DMS79 treated with DMSO at 0.1 percent for 48 hours (cell line): Measurements from ENCODE around the gene S100A2.
"Not testable (repeated sequence)": the region's sequence is repeated elsewhere in the genome, so short reads cannot be mapped to it uniquely, and the experiment has no call there.

ENCODE experiments used
- DNase-seq: peaks from one replicate; lab custom pipeline; 2025; lab: John Stamatoyannopoulos, UW

S100A2 gene

DNA sequence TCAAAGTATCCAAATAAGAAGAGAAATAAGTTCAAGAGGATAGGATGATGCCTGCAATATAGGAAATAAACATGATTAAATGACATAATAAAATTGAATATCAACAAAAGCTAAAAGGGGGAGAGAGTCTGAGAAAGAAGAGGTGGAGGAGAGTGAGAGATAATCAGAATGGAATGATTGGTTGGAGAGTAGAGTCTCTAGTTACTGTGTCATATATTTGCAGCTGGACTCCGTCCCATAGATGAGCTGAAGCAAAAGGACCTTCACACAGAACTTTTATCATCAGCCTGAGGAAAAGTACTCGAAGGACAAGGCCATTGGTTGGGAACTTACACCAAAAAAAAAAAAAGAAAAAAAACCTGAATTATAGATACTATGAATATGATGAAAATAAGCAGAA lies 22.8 kb upstream of the S100A2 start:
- no peak for DNase-seq

DNA sequence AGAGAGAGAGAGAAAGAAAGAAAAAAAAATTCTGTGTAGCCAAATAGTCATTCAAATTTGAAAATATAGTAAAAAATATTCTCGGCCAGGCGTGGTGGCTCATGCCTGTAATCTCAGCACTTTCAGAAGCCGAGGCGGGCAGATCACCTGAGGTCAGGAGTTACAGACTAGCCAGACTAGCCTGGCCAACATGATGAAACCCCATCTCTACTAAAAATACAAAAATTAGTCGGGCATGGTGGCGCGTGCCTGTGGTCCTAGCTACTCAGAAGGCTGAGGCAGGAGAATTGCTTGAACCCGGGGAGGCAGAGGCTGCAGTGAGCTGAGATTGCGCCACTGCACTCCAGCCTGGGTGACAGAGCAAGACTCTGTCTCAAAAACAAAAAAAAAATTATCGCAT lies 22.4 kb upstream of the S100A2 start:
- DNase-seq: not testable (repeated sequence)

DNA sequence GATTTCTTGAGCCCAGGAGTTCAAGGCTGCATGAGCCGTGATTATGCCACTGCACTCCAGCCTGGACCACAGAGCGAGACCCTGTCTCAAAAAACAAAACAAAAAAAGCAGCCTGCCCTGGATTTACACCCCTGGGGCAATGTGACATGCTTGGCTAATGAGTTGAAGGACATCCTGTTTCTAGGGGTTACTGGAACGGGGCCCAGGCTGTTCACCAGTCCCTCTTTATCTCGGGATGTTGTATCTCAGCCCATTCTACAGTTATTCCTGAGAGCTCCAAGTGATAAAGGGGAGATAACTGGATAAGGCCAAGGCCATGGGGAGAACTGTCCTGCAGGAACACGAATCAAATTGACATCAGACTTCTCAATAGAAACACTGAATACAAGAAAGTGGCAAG lies 21.7 kb upstream of the S100A2 start:
- no peak for DNase-seq

DNA sequence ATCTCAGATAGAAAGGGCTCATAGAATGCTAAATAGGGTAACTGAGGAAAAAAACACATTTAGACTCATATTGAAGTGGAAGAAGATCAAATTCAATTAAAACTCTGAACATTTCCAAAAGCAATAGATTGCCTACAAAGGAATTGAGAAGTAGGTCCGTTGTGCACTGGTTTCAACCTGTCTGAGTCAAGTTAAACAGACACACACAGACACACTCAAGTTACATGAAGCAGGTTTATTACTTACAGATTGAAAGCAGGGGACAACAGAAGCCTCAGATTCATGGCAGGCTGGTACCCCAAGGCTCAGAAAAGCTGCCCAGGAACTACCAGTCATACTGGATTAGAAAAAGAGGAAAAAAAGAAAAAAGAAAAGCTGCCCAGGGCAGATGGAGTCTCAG lies 20.7 kb upstream of the S100A2 start:
- DNase-seq: no peak

DNA sequence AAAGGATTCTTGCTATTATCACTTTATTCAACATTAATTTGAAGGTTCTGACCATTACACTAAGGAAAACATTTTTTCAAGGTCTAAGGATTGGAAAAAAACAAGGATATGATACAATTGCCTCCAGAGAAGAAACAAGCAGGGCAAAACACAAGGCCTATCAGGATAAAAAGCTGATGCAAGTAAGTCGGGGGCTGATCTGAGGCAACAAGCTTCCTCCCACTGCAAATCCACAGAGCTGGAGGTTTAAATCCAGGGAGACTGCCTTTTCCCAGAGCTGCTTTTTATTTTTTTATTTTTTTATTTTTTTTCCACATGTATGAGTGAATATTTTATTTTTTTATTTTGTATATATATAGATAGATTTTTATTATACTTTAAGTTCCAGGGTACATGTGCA lies 19.4 kb upstream of the S100A2 start:
- DNase-seq: no peak

DNA sequence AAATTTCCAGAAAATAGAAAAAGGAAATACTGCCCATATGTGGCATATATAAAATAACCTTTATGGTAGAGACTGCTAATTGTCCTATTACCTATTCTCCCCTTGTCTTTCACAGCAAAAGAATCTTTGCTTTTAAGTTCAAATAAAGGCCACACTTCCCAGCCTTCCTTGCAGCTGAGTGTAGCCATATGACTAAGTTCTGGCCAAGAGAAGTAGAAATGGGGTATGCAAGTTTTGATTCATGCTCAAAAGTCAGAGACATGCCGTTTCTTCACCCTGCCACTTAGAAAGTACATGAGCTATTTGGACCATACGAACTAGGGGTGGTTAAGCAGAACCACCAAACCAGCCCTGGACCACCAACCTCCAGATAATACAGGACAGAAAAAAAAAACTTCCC lies 18.3 kb upstream of the S100A2 start:
- DNase-seq: no peak

DNA sequence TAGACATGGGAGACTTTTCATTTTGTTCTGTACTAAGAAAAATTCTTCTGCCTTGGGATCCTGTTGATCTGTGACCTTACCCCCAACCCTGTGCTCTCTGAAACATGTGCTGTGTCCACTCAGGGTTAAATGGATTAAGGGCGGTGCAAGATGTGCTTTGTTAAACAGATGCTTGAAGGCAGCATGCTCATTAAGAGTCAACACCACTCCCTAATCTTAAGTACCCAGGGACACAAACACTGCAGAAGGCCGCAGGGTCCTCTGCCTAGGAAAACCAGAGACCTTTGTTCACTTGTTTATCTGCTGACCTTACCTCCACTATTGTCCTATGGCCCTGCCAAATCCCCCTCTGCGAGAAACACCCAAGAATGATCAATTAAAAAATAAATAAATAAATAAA lies 17.9 kb upstream of the S100A2 start:
- DNase-seq: not testable (repeated sequence)

DNA sequence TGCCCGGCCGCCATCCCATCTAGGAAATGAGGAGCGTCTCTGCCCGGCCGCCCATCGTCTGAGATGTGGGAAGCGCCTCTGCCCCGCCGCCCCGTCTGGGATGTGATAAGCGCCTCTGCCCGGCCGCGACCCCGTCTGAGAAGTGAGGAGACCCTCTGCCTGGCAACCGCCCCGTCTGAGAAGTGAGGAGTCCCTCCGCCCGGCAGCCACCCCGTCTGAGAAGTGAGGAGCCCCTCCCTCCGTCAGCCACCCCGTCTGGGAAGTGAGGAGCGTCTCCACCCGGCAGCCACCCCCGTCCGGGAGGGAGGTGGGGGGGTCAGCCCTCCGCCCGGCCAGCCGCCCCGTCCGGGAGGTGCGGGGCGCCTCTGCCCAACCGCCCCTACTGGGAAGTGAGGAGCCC lies 17.2 kb upstream of the S100A2 start:
- DNase-seq: not testable (repeated sequence)

DNA sequence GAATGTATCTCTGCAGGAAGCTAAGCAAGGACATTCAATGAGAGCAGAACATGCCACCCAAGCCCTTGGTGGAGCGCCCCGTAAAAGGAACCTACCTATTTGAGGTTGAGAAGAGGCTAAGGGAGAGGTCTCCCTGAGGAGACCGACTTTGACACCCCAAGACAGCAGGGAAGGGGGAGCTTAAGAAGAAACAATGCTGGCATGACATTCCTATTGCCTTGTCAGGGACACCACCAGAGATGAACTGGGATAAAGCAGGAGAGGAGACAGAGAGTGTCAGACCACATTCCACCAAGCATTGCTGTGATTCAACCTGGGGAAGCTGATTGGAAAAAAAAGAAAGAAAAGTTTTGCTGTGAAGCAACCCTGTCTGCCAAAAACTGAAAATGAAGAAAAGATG lies 13.3 kb upstream of the S100A2 start:
- no peak for DNase-seq

DNA sequence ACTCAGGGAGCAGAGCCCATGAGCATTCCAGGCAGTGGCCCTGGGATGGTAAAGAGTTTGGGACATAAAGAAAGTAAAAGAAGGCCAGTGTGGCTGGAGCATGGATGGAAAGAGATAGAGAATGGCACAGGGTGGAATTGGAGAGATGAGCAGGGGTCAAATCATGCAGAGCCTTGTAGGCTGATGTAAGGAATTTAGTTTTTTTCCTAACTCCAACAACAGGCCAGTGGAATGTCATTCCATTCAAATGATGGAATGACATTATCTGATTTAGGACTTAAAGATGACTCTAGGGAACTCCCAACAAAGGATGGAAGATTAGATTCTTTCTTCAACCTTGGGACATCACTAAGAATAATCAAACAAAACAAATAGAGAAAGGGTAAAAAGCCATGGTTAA lies 12.8 kb upstream of the S100A2 start:
- DNase-seq: no peak

DNA sequence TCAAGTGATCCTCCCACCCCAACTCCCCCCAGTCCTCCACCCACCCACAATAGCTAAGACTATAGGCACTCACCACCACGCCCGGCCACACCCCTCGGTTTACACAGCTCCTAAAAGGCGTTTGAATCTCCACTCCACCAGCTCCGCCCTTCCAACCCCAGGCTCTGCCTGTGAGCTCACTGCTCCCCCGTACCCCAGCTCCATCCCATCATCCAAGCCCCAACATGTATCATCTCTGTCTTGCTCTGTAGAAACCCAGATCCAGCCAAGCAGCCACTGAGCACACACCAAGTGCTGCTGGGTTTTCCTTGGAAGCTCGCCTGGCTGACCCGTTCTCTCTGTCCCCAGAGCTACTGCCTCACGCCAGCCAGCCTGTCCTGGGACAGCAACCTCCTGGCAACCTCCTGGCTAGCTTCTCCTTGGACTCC lies 12.0 kb upstream of the S100A2 start:
- DNase-seq: no peak

DNA sequence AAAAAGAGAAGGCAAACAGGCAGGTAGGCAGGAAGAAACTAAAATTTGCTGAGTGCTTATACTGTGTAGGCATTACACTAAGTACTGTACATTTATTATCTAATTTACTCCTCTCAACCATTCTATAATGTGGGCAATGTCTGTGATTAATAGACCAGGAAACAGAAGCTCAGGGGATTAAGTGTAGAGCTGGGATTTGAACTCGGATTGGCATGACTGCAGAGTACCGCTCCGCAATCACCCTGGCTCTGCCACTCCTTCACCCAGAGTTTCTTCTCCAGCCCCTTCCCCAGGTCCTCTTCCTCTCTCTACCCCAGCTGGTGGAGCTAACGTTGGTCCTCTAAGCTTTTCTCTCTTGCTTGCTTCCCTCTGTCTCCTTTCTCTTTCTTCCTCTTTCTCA lies 11.5 kb upstream of the S100A2 start:
- no peak for DNase-seq

DNA sequence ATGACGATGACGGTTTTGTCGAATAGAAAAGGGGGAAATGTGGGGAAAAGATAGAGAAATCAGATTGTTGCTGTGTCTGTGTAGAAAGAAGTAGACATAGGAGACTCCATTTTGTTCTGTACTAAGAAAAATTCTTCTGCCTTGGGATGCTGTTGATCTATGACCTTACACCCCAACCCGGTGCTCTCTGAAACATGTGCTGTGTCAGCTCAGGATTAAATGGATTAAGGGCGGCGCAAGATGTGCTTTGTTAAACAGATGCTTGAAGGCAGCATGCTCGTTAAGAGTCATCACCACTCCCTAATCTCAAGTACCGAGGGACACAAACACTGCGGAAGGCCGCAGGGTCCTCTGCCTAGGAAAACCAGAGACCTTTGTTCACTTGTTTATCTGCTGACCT lies 9.9 kb upstream of the S100A2 start:
- DNase-seq: not testable (repeated sequence)

DNA sequence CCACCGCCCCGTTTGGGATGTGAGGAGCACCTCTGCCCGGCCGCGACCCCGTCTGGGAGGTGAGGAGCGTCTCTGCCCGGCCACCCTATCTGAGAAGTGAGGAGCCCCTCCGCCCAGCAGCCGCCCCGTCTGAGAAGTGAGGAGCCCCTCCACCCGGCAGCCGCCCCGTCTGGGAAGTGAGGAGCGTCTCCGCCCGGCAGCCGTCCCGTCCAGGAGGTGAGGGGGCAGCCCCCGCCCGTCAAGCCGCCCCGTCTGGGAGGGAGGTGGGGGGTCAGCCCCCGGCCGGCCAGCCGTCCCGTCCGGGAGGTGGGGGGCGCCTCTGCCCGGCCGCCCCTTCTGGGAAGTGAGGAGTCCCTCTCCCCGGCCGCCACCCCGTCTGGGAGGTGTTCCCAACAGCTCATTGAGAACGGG lies 9.4 kb upstream of the S100A2 start:
- DNase-seq: not testable (repeated sequence)

DNA sequence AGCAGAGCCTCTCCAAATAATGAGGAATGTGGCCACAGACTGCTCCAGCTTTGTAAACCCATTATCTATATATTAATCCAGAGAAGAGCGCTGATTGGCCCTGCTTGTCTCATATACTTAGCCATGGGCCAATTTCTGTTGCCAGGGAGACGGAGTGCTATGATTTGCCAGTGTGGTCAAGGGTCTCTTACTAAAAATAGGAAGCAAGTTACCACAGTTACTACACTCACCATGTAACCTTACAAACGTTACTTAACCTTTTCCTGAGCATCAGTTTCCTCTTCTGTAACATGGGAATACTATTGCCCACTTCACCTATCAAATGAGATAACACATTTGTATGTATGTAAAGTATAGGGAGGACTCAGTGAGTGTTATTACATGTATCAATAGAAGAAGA lies 7.7 kb upstream of the S100A2 start:
- no peak for DNase-seq

DNA sequence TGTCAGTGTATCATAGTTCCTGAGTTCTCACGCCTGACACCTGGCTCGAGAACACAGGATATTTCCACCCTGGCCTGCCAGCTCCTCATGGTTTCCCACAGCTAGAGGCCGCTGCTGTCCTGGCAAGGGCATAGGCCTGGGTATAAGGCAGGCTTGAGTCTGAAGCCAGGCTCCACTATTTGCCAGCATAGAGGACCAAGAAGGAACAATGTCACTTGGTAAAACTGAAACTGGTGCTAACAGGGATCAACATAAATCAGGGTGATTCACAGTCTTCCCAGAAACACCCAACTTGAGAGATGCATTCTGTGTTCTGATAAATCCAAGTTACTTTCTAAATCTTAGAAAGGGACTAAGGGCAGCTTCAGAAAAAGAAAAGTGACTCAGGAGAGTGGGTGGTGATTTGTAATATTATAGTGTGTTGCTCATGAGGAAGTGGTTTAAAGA lies 6.9 kb upstream of the S100A2 start:
- DNase-seq: no peak

DNA sequence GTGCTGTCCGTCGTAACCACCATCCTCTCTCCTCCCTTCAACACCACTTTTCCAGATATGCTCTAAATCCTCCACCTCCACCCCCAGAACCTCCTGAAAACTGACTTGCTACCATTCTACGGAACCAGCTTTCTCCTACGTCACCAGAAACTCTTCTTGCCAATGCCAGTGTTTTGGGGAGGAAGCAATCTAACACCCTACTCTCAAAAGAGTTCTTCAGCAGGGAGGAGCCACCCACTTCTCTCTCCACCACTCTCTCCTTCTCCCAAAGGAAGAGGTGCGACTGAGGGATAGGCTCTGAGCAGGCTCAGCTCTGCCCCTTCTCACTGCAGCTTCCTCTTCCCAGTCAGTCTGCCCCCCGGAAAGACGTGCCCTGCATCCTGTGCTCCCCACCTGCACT lies 6.1 kb upstream of the S100A2 start:
- DNase-seq: no peak

DNA sequence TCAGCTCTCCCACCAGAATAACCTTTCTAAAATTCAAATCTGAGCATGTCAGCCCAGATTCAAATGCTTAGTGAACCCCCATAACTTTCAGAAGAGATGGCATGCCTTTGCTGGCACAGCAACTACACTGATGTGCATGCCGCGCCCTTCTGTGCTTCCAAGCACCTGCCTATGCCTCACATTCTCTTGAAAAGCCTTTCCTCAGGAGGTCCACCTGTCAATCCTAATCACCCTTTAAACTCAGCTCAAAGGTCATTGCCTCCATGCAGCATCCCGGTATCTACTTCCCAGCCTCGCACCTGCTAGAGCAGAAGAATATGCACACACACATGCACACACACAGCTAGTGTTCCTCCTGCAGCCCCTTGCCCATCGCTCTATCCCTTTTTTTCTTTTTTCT lies 5.2 kb upstream of the S100A2 start:
- DNase-seq: no peak

DNA sequence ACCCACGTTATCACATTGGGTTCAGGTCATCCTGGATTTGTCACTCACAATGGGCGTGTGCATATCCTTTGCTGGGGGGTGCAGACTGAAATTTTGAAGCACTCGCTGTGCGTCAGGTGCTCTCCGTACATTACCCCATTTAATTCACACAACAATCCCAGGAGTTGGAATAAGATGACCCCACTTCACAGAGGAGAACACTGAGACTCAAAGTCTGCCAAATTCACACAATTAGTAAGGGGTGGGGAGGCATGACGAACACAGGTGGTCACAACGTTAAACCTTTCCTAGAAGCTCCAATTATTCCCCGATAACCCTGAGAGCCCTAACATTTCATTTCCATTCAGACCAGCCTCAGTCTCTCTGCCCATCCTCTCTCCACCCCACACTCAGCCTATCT lies 3.8 kb upstream of the S100A2 start:
- no peak for DNase-seq

DNA sequence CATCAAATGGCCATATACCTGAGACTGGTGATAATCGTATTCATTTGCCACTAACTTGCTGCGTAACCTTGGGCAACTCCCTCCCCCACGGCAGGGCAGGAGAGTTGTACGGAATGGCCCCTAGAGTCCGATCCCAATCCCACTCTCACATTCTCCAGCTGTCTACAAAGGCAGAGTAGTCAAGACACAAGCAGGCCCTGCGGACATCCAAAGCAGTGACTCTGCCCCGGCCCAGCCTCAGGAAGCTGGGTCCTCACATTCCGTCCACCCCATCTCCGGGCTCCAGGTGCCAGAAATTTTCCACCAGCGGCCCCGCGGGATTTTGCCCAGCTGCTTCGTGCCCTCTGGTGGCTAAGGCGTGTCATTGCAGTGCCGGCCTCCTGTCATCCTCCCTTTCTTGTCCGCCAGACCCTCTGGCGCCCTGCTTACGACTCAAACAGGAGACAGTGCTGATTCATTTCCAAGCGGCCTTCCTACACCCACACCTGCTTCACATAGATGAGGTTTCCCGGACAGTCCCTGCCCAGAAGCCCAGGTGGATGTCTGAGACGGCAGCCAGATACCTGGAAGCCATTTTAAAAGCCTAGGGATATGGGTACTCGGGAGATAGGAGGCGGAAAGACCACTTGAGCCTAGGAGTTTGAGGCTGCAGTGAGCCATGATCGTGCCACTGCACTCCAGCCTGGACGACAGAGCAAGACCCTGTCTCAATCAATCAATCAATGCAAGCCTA lies 2.9 kb upstream of the S100A2 start:
- peak; percentile 94 for DNase-seq

DNA sequence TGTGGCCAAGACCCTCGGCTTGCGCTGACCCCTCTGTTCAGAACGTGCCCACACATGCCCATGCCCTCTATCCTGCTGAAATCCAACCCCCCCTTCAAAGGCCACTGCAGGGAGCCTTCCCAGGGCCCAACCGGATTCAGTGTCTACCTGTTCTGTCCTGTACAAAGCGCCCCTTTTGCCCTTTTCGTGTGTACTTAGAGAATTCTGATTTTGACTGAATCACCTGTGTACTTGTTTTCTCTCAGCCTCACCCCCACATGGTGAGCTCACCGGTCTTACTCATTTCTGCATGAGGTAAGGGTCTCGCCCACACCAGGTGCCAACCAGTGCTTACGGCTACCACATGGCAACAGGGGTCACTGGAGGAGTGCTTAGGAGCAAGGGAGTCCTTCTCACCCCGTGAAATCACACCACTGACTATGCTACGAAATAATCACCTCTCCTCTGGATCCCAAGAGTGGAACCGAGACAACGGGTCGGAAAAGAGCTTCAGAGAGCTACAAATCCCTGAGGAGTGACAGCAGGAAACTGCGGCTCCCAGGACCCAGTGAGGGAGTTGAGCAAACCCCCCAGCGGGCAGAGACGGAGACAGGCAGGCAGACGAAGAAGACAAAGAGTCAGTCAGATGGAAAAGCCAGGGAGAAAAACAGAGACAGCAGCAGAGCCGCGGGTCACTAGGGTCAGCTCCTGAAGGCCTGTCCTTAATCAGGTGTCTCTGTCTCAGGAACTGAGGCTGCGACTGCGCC lies 2.1 kb upstream of the S100A2 start:
- DNase-seq: no peak

DNA sequence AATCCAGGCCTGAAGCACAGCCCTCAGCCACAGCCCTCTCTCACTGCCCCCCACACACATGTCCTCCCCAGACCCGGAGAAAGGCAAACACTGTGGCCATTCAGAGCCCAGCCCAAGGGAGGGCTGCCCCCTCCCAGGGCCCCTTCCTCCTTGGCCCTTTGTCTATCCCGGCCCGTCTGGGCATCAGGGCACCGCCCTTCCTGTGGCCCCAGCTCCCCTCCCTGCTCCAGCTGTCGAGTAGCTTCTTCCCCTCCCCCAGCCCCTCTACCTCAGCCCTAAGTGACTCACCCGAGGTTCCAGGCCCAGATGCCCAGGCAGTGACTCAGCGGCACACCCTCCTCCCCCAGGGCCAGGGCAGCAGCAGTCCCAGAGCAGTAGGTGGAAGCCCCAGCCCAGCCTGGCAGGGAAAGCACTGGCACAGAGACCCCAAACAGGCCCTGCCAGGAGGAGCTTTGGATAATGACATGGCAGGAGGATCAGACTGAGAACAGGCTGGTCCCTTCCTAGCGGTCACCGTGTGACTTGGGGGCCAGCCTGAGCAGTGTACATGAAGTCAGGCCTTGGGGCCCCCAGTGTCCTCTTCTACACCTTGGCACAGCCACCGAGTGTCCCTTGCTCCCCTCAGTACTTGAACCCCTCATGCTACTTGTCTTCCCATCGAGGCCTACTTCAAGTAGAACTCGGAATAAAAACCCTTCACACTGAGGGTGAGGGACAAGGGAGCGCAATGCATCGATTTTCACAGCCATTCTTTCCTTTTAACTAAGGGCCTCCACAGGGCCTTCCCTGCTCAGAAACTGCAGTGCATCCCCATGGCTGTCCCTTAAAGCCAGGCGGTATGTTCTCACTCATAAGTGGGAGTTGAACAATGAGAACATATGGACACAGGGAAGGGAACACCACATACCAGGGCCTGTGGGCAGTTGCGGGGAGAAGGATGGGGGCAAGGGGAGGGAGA lies 1.0 kb upstream of the S100A2 start:
- DNase-seq: peak; percentile 87

DNA sequence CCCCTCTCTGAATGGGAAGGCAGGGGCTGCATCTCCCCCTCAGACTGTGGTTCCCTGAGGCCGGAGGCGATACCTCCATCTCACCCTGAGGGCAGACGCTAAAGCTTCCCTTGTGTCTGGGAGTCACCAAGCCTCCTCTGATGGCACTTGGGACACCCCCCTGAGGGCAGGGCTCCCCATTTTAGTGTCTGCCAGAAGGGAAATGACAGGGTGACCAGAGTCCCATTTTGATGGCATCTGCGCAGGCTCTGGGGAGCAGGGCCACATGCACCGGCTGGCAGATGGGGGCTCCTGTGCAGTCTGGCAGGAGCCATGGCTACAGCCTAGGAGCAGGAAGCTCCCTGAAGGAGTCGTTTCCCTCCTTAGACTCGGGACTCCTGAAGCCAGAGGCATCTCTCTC lies 1.7 kb downstream of the S100A2 start:
- no peak for DNase-seq
